Coronary artery (tissue), 2 donors: ENCODE results near the gene TMPRSS11D.

Experiments used
- DNase-seq: peaks from one replicate; pipeline ENCODE4 v3.0.0-alpha.2; 2017; ENCODE audit warnings: low spot score
- H3K27ac ChIP-seq, 2 donors: fragments of 200-600 bp; sonication (generic); one replicate each; pipeline ENCODE4 v1.5.1; 2016 to 2019
- H3K4me3 ChIP-seq: fragments of 200-600 bp; sonication (generic); 2 replicates; pipeline ENCODE4 v1.5.1; 2016; ENCODE audit warnings: mild to moderate bottlenecking, moderate library complexity
- CTCF ChIP-seq: fragments of 200-600 bp; sonication (generic); IDR thresholded peaks from one replicate; pipeline ENCODE4 v1.5.1; 2019; ENCODE audit warnings: antibody characterized with exemption

The TMPRSS11D gene

DNA sequence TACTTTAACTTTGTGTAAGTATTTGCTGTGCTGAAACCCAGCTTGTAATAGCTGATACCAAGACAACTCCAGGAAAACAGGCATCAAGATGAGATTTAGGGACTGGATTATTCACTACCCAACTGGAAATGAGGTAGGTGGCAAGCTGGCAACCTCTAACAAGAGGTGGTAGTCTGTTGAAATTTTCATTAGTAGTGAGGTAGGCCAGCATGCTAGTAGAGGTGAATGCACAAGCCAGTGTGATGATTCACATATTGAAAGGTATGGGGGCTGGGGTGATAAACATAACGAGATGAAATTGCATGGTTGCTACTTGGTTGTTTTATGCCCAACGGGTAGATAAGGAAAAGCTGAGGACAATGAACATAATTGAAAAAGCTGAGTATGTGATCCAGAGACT is 8.5 kb upstream of the TMPRSS11D start:
- Histone ChIP-seq H3K27ac (no peak overlapping the region), H3K4me3 (no peak overlapping the region)
- DNase-seq = no peak
- TF ChIP-seq CTCF = no peak

DNA sequence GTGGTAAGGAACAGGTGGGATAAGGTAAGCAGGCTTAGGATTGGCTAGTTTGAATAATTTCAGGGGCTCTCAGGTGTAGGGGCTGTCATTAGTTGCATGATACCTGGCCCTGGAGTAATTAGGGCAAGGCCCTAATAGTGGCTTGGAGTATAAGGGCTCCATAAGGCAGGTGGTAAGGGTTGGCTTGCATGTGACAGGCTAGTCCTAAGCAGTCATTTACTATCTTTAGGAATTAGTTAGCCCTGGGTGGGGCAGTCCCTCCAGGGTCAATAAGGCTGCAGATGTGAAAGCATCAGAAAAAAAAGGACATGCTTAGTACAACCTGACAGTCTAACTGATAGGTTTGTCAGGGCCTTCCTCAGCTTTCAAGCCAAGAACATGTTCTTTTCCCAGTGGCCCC is 7.8 kb upstream of the TMPRSS11D start:
- no peak overlapping the region for H3K27ac ChIP-seq
- no peak for DNase-seq
- H3K4me3 ChIP-seq = no peak overlapping the region
- no peak for TF ChIP-seq CTCF

- TF ChIP-seq CTCF = no peak
- no peak overlapping the region for H3K27ac ChIP-seq
- no peak overlapping the region for H3K4me3 ChIP-seq
- DNase-seq = no peak
Measured at GRCh38 chr4:67886281-67886680, 2.5 kb upstream of the TMPRSS11D start.

DNA sequence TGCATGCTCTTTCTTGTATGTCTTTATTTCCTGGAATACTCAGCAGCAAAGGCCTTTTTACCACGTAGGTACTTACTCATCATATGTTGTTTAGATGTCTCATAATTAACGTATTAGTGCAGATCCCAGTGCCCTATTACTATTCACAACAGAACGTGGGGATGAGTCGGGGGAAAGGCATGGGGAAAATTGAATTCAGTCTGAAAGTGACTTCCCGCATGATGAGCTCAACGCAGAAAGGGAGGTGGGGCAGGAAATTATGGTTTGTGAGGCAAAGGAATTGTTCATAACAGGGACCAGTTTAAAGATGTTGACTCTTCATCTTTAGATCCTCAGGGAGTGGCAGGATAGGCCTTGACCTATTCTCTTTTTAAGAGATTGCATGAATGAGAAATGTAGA is 2.0 kb upstream of the TMPRSS11D start:
- DNase-seq = no peak
- TF ChIP-seq CTCF = no peak
- H3K27ac ChIP-seq = no peak overlapping the region
- H3K4me3 ChIP-seq = no peak overlapping the region

GRCh38 chr4:67884701-67885100 is 899 bp upstream of the TMPRSS11D start:
- no peak for DNase-seq
- H3K27ac ChIP-seq = no peak overlapping the region
- no peak for TF ChIP-seq CTCF

GRCh38 chr4:67883458-67883857 is 344 bp downstream of the TMPRSS11D start:
- H3K27ac ChIP-seq = no peak overlapping the region
- no peak for TF ChIP-seq CTCF

More at GRCh38 chr4:67884701-67885100, 899 bp upstream of the TMPRSS11D start:
- no peak overlapping the region for H3K4me3 ChIP-seq

GRCh38 chr4:67880866-67881610 is 2.8 kb downstream of the TMPRSS11D start:
- no peak for TF ChIP-seq CTCF
- H3K4me3 ChIP-seq = no peak overlapping the region
- DNase-seq = no peak
- H3K27ac ChIP-seq = no peak overlapping the region

More at GRCh38 chr4:67883458-67883857, 344 bp downstream of the TMPRSS11D start:
- no peak overlapping the region for H3K4me3 ChIP-seq
- DNase-seq = no peak
